HepG2 (cell line): ENCODE results near the gene KATNB1. TPM values are rescaled to one million over a fixed set of nuclear protein-coding genes. Genes with fewer than 3 reads are reported as not detected.

Source experiments
- CEBPG ChIP-seq: IDR thresholded peaks from 2 replicates; pipeline ENCODE4 v1.6.1; 2016
- CENPX ChIP-seq: sonication (generic); formaldehyde crosslinking; IDR thresholded peaks from 2 replicates; pipeline ENCODE4 v1.9.0; 2021; ENCODE audit warnings: mild to moderate bottlenecking, missing genetic modification reagents, moderate library complexity
- CHCHD3 ChIP-seq: sonication (generic); formaldehyde crosslinking; IDR thresholded peaks from 2 replicates; pipeline ENCODE4 v1.8.0; 2022; ENCODE audit warnings: mild to moderate bottlenecking, missing genetic modification reagents, moderate library complexity
- KDM2A ChIP-seq: sonication (generic); formaldehyde crosslinking; IDR thresholded peaks from 2 replicates; pipeline ENCODE4 v1.4.0; 2020; ENCODE audit warnings: low read depth, missing genetic modification reagents, borderline replicate concordance
- KMT2B ChIP-seq: IDR thresholded peaks from 2 replicates; pipeline ENCODE4 v1.6.1; 2016; ENCODE audit warnings: missing genetic modification reagents, missing compliant biosample characterization
- MATR3 ChIP-seq: sonication (generic); formaldehyde crosslinking; IDR thresholded peaks from 2 replicates; pipeline ENCODE4 v1.4.0; 2020; ENCODE audit warnings: missing genetic modification reagents
- MXI1 ChIP-seq: IDR thresholded peaks from 3 replicates; pipeline ENCODE4 v1.6.1; 2012; ENCODE audit warnings: low read depth, low read length, inconsistent platforms, borderline replicate concordance
- PHF21A ChIP-seq: sonication (generic); formaldehyde crosslinking; IDR thresholded peaks from 2 replicates; pipeline ENCODE4 v1.5.0; 2020; ENCODE audit warnings: mild to moderate bottlenecking, missing genetic modification reagents
- SCMH1 ChIP-seq: sonication (generic); formaldehyde crosslinking; IDR thresholded peaks from 2 replicates; pipeline ENCODE4 v1.9.0; 2021; ENCODE audit warnings: missing genetic modification reagents, mild to moderate bottlenecking, borderline replicate concordance
- SP5 ChIP-seq: IDR thresholded peaks from 2 replicates; pipeline ENCODE4 v1.6.1; 2016; ENCODE audit warnings: low read depth, borderline replicate concordance
- ZBTB1 ChIP-seq: sonication (generic); formaldehyde crosslinking; IDR thresholded peaks from 2 replicates; pipeline ENCODE4 v1.4.0; 2020; ENCODE audit warnings: missing genetic modification reagents, borderline replicate concordance
- ZNF564 ChIP-seq: sonication (generic); formaldehyde crosslinking; IDR thresholded peaks from 2 replicates; pipeline ENCODE4 v1.8.1; 2023; ENCODE audit warnings: mild to moderate bottlenecking, missing genetic modification reagents
- ZNF652 ChIP-seq: IDR thresholded peaks from 2 replicates; pipeline ENCODE4 v1.6.1; 2016; ENCODE audit warnings: low read depth, borderline replicate concordance
- ZNF777 ChIP-seq: sonication (generic); formaldehyde crosslinking; IDR thresholded peaks from 2 replicates; pipeline ENCODE4 v1.4.0; 2020; ENCODE audit warnings: missing genetic modification reagents
- ZNF883 ChIP-seq: sonication (generic); formaldehyde crosslinking; IDR thresholded peaks from 2 replicates; pipeline ENCODE4 v1.5.1; 2020; ENCODE audit warnings: mild to moderate bottlenecking, missing genetic modification reagents; ENCODE audit errors: not compliant biosample characterization
- ZSCAN12 ChIP-seq: sonication (generic); formaldehyde crosslinking; IDR thresholded peaks from 2 replicates; pipeline ENCODE4 v1.9.0; 2021; ENCODE audit warnings: mild to moderate bottlenecking, missing genetic modification reagents
- polyA plus RNA-seq, 8 experiments: library from polyadenylated mRNA; depleted of rRNA in 3 of 8; stranded (reverse) in 7 of 8; unstranded in 1 of 8; fragments of >200 nt; fragmentation: Illumina TruSeq in 4 of 8; extraction: Trizol in 4 of 8; gene quantifications; 2 replicates each; pipeline versions ENCODE4 v1.2.1 to v1.2.3, GENCODE V29; 2011 to 2016; ENCODE audit warnings: low read depth in 4 of 8, missing spikeins in 1 of 8, mixed read lengths in 1 of 8; ENCODE audit not compliant: insufficient read depth in 1 of 8
- total RNA-seq, 5 experiments: library from RNA; depleted of rRNA; stranded (reverse); fragments of >200 nt; fragmentation: Illumina TruSeq; extraction: Trizol; gene quantifications; 2 replicates each; pipeline ENCODE4 v1.2.3, GENCODE V29; 2016; ENCODE audit warnings: low read depth in 1 of 5
- TF ChIP-seq, protein P1 (sequence below), 2 experiments: fragments of 450-650 bp in 1 of 2; sonication (generic) in 1 of 2; formaldehyde crosslinking in 1 of 2; IDR thresholded peaks; 2 replicates each; pipeline versions ENCODE4 v1.6.1 to v1.8.0; 2016 to 2022; ENCODE audit warnings: antibody characterized with exemption in 1 of 2, mild to moderate bottlenecking in 1 of 2, missing genetic modification reagents in 1 of 2
- TF ChIP-seq, protein P2 (sequence below): sonication (generic); formaldehyde crosslinking; IDR thresholded peaks from 2 replicates; pipeline ENCODE4 v1.4.0; 2020; ENCODE audit warnings: mild to moderate bottlenecking, missing genetic modification reagents, borderline replicate concordance

The KATNB1 gene
- total and polyA plus RNA-seq, 2 of the 13 experiments (the other 11 are each of a cell fraction or from before 2014, with no cell fraction given): 31.5 to 43.5 TPM

DNA sequence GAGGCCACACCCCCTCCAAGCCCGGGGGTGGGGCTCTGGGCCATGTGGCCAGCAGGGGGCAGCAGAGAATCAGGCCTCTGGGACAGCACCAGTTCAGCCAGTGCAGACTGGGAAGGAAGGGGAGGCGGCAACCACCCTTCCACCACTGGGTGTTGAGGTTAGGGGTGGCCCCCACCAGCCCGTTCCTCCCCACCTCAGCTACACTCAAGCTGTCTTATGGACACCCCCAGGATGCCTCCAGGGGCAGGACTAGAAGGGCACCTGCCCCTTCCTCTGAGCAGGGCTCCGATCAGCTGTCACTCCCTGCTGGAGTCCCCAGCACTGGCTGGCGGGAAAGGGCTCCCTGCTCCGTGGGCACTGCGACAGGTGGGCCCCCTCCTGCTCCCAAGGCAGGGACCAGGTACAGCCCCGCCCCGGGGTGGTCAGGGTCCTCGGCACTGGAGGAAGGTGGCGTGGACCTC is 21.8 kb downstream of the KATNB1 start (continued):
- no peak for TF ChIP-seq CHCHD3
- TF ChIP-seq KDM2A (CRISPR knock-in tag): peak; percentile 61
- TF ChIP-seq MATR3 (CRISPR knock-in tag): no peak
- peak; percentile 56; the same call in 1 of the 2 replicates for TF ChIP-seq SP5 (CRISPR knock-in tag)
- TF ChIP-seq, protein P1, sequence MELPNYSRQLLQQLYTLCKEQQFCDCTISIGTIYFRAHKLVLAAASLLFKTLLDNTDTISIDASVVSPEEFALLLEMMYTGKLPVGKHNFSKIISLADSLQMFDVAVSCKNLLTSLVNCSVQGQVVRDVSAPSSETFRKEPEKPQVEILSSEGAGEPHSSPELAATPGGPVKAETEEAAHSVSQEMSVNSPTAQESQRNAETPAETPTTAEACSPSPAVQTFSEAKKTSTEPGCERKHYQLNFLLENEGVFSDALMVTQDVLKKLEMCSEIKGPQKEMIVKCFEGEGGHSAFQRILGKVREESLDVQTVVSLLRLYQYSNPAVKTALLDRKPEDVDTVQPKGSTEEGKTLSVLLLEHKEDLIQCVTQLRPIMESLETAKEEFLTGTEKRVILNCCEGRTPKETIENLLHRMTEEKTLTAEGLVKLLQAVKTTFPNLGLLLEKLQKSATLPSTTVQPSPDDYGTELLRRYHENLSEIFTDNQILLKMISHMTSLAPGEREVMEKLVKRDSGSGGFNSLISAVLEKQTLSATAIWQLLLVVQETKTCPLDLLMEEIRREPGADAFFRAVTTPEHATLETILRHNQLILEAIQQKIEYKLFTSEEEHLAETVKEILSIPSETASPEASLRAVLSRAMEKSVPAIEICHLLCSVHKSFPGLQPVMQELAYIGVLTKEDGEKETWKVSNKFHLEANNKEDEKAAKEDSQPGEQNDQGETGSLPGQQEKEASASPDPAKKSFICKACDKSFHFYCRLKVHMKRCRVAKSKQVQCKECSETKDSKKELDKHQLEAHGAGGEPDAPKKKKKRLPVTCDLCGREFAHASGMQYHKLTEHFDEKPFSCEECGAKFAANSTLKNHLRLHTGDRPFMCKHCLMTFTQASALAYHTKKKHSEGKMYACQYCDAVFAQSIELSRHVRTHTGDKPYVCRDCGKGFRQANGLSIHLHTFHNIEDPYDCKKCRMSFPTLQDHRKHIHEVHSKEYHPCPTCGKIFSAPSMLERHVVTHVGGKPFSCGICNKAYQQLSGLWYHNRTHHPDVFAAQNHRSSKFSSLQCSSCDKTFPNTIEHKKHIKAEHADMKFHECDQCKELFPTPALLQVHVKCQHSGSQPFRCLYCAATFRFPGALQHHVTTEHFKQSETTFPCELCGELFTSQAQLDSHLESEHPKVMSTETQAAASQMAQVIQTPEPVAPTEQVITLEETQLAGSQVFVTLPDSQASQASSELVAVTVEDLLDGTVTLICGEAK (IDR thresholded peaks at IDR 0.05): no peak
- TF ChIP-seq, protein P1 (CRISPR knock-in tag; IDR thresholded peaks at IDR 0.05): no peak
- TF ChIP-seq PHF21A: no peak
- no peak for TF ChIP-seq ZBTB1 (CRISPR knock-in tag)
- no peak for TF ChIP-seq ZNF883 (CRISPR knock-in tag)
- TF ChIP-seq ZNF564: no peak
- no peak for TF ChIP-seq ZNF777 (CRISPR knock-in tag)
- 0 out of 2 replicates have a peak, but pooled peaks have one; percentile 21 for TF ChIP-seq CEBPG
- TF ChIP-seq ZSCAN12: no peak
- no peak for TF ChIP-seq KMT2B (CRISPR knock-in tag)
- TF ChIP-seq, protein P2, sequence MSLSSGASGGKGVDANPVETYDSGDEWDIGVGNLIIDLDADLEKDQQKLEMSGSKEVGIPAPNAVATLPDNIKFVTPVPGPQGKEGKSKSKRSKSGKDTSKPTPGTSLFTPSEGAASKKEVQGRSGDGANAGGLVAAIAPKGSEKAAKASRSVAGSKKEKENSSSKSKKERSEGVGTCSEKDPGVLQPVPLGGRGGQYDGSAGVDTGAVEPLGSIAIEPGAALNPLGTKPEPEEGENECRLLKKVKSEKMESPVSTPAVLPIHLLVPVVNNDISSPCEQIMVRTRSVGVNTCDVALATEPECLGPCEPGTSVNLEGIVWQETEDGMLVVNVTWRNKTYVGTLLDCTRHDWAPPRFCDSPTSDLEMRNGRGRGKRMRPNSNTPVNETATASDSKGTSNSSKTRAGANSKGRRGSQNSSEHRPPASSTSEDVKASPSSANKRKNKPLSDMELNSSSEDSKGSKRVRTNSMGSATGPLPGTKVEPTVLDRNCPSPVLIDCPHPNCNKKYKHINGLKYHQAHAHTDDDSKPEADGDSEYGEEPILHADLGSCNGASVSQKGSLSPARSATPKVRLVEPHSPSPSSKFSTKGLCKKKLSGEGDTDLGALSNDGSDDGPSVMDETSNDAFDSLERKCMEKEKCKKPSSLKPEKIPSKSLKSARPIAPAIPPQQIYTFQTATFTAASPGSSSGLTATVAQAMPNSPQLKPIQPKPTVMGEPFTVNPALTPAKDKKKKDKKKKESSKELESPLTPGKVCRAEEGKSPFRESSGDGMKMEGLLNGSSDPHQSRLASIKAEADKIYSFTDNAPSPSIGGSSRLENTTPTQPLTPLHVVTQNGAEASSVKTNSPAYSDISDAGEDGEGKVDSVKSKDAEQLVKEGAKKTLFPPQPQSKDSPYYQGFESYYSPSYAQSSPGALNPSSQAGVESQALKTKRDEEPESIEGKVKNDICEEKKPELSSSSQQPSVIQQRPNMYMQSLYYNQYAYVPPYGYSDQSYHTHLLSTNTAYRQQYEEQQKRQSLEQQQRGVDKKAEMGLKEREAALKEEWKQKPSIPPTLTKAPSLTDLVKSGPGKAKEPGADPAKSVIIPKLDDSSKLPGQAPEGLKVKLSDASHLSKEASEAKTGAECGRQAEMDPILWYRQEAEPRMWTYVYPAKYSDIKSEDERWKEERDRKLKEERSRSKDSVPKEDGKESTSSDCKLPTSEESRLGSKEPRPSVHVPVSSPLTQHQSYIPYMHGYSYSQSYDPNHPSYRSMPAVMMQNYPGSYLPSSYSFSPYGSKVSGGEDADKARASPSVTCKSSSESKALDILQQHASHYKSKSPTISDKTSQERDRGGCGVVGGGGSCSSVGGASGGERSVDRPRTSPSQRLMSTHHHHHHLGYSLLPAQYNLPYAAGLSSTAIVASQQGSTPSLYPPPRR: no peak
- no peak for TF ChIP-seq CENPX (CRISPR knock-in tag)
- TF ChIP-seq SCMH1 (CRISPR knock-in tag): no peak
- no peak for TF ChIP-seq ZNF652
- TF ChIP-seq MXI1: peak; percentile 62; the same call in 1 of the 3 replicates
